Activated T-cell treated with anti-CD3 and anti-CD28 coated beads for 4 hours (primary cell): ENCODE data around the gene ECE2.

Experiments used
- DNase-seq: peaks from one replicate; pipeline ENCODE4 v3.0.0-alpha.2; 2020

Gene ECE2

GRCh38 chr3:184315871-184316661, 40.2 kb downstream of the ECE2 start:
- no peak for DNase-seq

GRCh38 chr3:184316792-184317191, 41.0 kb downstream of the ECE2 start:
- DNase-seq: no peak

- no peak for DNase-seq
These were observed 41.4 kb downstream of the ECE2 start for GRCh38 chr3:184317201-184317600.

- DNase-seq: peak; percentile 52
These were observed 44.3 kb downstream of the ECE2 start for GRCh38 chr3:184320104-184320445.

- DNase-seq: no peak
These were observed 45.8 kb downstream of the ECE2 start for GRCh38 chr3:184321666-184322065.

GRCh38 chr3:184322731-184323487, 47.1 kb downstream of the ECE2 start:
- DNase-seq: no peak

GRCh38 chr3:184323696-184324095, 47.9 kb downstream of the ECE2 start:
- DNase-seq: no peak

- no peak for DNase-seq
These were observed 49.4 kb downstream of the ECE2 start for GRCh38 chr3:184325269-184325668.

- no peak for DNase-seq
These were observed 50.0 kb downstream of the ECE2 start for GRCh38 chr3:184325715-184326369.

- no peak for DNase-seq
These were observed 51.3 kb downstream of the ECE2 start for GRCh38 chr3:184327171-184327570.

- no peak for DNase-seq
These were observed 52.7 kb downstream of the ECE2 start for GRCh38 chr3:184328516-184328915.

GRCh38 chr3:184332370-184333090, 56.7 kb downstream of the ECE2 start:
- DNase-seq: no peak

GRCh38 chr3:184333190-184333589, 57.4 kb downstream of the ECE2 start:
- DNase-seq: no peak

- no peak for DNase-seq
These were observed 57.9 kb downstream of the ECE2 start for GRCh38 chr3:184333700-184334099.

- no peak for DNase-seq
These were observed 58.8 kb downstream of the ECE2 start for GRCh38 chr3:184334470-184335158.

GRCh38 chr3:184335291-184335660, 59.5 kb downstream of the ECE2 start:
- DNase-seq: no peak

GRCh38 chr3:184335661-184336546, 60.1 kb downstream of the ECE2 start:
- DNase-seq: peak; percentile 87

- DNase-seq: no peak
These were observed 61.0 kb downstream of the ECE2 start for GRCh38 chr3:184336547-184337398.

- no peak for DNase-seq
These were observed 61.5 kb downstream of the ECE2 start, which contains the start of gene FAM131A for GRCh38 chr3:184337399-184337714. FAM131A (plus strand) TSS chr3:184337600; CDS start chr3:184337631, 31 bp downstream.

- DNase-seq: no peak
These were observed 62.2 kb downstream of the ECE2 start for GRCh38 chr3:184337981-184338380.

GRCh38 chr3:184338511-184338945, 62.7 kb downstream of the ECE2 start:
- DNase-seq: no peak
